Loucy (cell line): Measurements from ENCODE around the gene SNTN.

Experiments
- CTCF ChIP-seq: fragments of 200-600 bp; sonication (generic); conservative IDR thresholded peaks from 2 replicates; pipeline ENCODE4 v1.5.1; 2014; ENCODE audit warnings: mild to moderate bottlenecking, antibody characterized with exemption, low read length
- EZH2phosphoT487 ChIP-seq: fragments of 200-600 bp; IDR thresholded peaks from 2 replicates; pipeline ENCODE4 v1.6.1; 2018; ENCODE audit warnings: antibody characterized with exemption, mild to moderate bottlenecking, moderate library complexity, borderline replicate concordance

GRCh38 chr3:63709576-63709975 lies 57.1 kb downstream of the SNTN start:
- TF ChIP-seq CTCF = no peak
- no peak for TF ChIP-seq EZH2phosphoT487
